HG03457 (cell line): ENCODE measurements around the gene CD8A.

ENCODE experiments used
- ATAC-seq: cut with Tn5 transposase; IDR thresholded peaks from one replicate; pipeline ENCODE4 v1.9.1; 2021; ENCODE audit warnings: moderate number of reproducible peaks; ENCODE audit not compliant: unreplicated experiment

Gene CD8A

GRCh38 chr2:86781363-86781762, 9.3 kb downstream of the CD8A start:
- no peak for ATAC-seq

- no peak for ATAC-seq
These were observed 10.7 kb downstream of the CD8A start for GRCh38 chr2:86779971-86780370.

GRCh38 chr2:86778957-86779356, 11.8 kb downstream of the CD8A start:
- no peak for ATAC-seq

GRCh38 chr2:86776532-86776931, 14.2 kb downstream of the CD8A start:
- ATAC-seq: no peak

- no peak for ATAC-seq
These were observed 15.4 kb downstream of the CD8A start for GRCh38 chr2:86775338-86775737.

- no peak for ATAC-seq
These were observed 15.9 kb downstream of the CD8A start for GRCh38 chr2:86774862-86775261.

- no peak for ATAC-seq
These were observed 18.1 kb downstream of the CD8A start for GRCh38 chr2:86772611-86773010.

GRCh38 chr2:86770816-86771301, 19.9 kb downstream of the CD8A start:
- ATAC-seq: no peak

GRCh38 chr2:86769838-86770237, 20.9 kb downstream of the CD8A start:
- no peak for ATAC-seq

- no peak for ATAC-seq
These were observed 22.3 kb downstream of the CD8A start for GRCh38 chr2:86768189-86768949.

- ATAC-seq: no peak
These were observed 25.4 kb downstream of the CD8A start for GRCh38 chr2:86765310-86765695.

GRCh38 chr2:86764661-86765309, 25.9 kb downstream of the CD8A start:
- ATAC-seq: no peak

- no peak for ATAC-seq
These were observed 30.3 kb downstream of the CD8A start for GRCh38 chr2:86760371-86760770.

GRCh38 chr2:86758405-86758804, 32.3 kb downstream of the CD8A start:
- no peak for ATAC-seq

- no peak for ATAC-seq
These were observed 37.1 kb downstream of the CD8A start for GRCh38 chr2:86753606-86754005.

- ATAC-seq: no peak
These were observed 37.8 kb downstream of the CD8A start for GRCh38 chr2:86752934-86753333.

GRCh38 chr2:86751778-86752177, 38.9 kb downstream of the CD8A start:
- ATAC-seq: no peak

- ATAC-seq: no peak
These were observed 40.4 kb downstream of the CD8A start for GRCh38 chr2:86750240-86750839.

GRCh38 chr2:86747711-86748639, 42.7 kb downstream of the CD8A start:
- ATAC-seq: no peak

GRCh38 chr2:86746939-86747338, 43.8 kb downstream of the CD8A start:
- ATAC-seq: no peak

- ATAC-seq: no peak
These were observed 46.6 kb downstream of the CD8A start for GRCh38 chr2:86744152-86744551.
